ENCODE measurements around the gene KLF7.

KLF7 gene

DNA sequence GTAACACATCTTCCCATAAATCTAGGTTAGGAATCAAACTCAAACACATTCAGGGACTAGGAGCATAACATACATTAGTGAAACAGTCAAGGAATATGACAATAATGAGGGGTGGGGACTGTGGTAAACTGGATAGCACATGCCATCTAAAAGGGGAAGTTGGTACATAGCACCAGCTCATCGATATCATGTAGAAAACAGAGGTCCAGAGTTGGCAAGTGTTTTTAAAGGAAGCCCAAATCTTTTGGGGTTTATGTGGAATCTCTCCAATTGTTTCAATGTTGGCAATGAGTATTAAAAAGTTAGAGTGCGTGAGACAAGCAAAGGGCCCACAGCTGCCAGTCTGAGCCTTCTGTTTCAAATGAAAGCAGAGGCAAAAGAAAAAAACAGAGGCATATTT lies 24.4 kb downstream of the KLF7 start:
- H3K4me3 ChIP-seq (replicated peaks; ENCODE audit: insufficient read depth, low read length): no peak overlapping the region
- H3K27ac ChIP-seq (replicated peaks): peak overlapping the region; percentile 97
- TF ChIP-seq, protein P1, sequence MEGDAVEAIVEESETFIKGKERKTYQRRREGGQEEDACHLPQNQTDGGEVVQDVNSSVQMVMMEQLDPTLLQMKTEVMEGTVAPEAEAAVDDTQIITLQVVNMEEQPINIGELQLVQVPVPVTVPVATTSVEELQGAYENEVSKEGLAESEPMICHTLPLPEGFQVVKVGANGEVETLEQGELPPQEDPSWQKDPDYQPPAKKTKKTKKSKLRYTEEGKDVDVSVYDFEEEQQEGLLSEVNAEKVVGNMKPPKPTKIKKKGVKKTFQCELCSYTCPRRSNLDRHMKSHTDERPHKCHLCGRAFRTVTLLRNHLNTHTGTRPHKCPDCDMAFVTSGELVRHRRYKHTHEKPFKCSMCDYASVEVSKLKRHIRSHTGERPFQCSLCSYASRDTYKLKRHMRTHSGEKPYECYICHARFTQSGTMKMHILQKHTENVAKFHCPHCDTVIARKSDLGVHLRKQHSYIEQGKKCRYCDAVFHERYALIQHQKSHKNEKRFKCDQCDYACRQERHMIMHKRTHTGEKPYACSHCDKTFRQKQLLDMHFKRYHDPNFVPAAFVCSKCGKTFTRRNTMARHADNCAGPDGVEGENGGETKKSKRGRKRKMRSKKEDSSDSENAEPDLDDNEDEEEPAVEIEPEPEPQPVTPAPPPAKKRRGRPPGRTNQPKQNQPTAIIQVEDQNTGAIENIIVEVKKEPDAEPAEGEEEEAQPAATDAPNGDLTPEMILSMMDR (IDR thresholded peaks at IDR 0.05; ENCODE audit: insufficient read depth, low read length): no peak
- peak; percentile 63; the same call in 1 of the 2 replicates for TF ChIP-seq SPI1 (IDR thresholded peaks at IDR 0.05; ENCODE audit: borderline replicate concordance, low read depth)
- DNase-seq (ENCODE audit: low read depth in 1 of 2, low spot score in 1 of 2): peak in 1 of 2 experiments; percentile 55
- H3K27me3 ChIP-seq (ENCODE audit: insufficient read depth, poor library complexity, severe bottlenecking): no peaks in the 10 kb centered on the region

DNA sequence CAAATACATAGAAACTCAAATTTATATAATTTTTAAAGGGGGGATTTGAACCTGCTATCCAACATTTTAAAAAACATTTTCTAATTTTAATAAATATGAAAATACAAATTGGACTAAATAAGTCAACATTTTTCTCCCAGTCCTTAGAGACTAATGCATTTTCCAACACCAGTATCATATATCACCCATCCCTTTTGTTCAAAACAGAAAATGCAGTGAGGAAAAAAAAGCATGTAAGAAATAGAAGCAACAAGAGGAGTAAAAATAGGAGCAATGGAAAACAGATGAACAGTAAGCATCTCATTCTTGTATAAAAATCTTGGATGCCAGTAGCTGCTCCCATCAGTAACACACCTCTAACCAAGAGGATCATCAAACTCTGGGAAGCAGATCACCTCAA lies 25.5 kb downstream of the KLF7 start:
- no peaks in the 10 kb centered on the region for H3K27me3 ChIP-seq (ENCODE audit: insufficient read depth, poor library complexity, severe bottlenecking)
- H3K4me3 ChIP-seq (replicated peaks; ENCODE audit: insufficient read depth, low read length): no peak overlapping the region
- DNase-seq (ENCODE audit: low read depth in 1 of 2, low spot score in 1 of 2): no peak
- TF ChIP-seq, protein P1 (IDR thresholded peaks at IDR 0.05; ENCODE audit: insufficient read depth, low read length): no peak
- TF ChIP-seq SPI1 (IDR thresholded peaks at IDR 0.05; ENCODE audit: borderline replicate concordance, low read depth) (no peak), POLR2AphosphoS5 (IDR thresholded peaks at IDR 0.05; ENCODE audit: low read depth) (no peak), GABPA (IDR thresholded peaks at IDR 0.05; ENCODE audit: low read depth) (no peak)
- TF ChIP-seq, protein P2, sequence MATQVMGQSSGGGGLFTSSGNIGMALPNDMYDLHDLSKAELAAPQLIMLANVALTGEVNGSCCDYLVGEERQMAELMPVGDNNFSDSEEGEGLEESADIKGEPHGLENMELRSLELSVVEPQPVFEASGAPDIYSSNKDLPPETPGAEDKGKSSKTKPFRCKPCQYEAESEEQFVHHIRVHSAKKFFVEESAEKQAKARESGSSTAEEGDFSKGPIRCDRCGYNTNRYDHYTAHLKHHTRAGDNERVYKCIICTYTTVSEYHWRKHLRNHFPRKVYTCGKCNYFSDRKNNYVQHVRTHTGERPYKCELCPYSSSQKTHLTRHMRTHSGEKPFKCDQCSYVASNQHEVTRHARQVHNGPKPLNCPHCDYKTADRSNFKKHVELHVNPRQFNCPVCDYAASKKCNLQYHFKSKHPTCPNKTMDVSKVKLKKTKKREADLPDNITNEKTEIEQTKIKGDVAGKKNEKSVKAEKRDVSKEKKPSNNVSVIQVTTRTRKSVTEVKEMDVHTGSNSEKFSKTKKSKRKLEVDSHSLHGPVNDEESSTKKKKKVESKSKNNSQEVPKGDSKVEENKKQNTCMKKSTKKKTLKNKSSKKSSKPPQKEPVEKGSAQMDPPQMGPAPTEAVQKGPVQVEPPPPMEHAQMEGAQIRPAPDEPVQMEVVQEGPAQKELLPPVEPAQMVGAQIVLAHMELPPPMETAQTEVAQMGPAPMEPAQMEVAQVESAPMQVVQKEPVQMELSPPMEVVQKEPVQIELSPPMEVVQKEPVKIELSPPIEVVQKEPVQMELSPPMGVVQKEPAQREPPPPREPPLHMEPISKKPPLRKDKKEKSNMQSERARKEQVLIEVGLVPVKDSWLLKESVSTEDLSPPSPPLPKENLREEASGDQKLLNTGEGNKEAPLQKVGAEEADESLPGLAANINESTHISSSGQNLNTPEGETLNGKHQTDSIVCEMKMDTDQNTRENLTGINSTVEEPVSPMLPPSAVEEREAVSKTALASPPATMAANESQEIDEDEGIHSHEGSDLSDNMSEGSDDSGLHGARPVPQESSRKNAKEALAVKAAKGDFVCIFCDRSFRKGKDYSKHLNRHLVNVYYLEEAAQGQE (IDR thresholded peaks at IDR 0.05; ENCODE audit: insufficient replicate concordance, low read depth): no peak
- H3K27ac ChIP-seq (replicated peaks): peak overlapping the region; percentile 97

DNA sequence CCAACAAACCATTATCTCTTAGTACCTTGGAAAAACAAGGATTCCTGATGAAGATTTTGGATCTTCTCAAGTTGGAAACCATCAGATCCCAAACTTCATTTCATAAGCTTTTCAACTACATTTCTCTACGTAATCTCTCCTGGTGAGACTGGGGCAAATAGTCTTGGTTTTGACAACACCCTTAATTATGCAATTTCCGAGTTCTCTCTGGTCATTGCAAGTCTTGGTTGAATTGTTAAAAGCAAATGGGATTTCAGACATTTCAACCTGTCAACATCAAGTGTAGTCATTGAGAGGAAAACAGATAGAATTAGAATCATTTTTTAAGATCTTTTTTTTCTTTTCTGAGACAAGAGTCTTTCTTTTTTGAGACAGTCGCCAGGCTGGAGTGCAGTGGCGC lies 26.2 kb downstream of the KLF7 start:
- DNase-seq (ENCODE audit: low read depth in 1 of 2, low spot score in 1 of 2): peak; percentile 66 to 69
- Histone ChIP-seq H3K4me3 (replicated peaks; ENCODE audit: insufficient read depth, low read length) (no peak overlapping the region), H3K27ac (replicated peaks) (peak overlapping the region; percentile 97), H3K27me3 (ENCODE audit: insufficient read depth, poor library complexity, severe bottlenecking) (no peaks in the 10 kb centered on the region)
- TF ChIP-seq, protein P1 (IDR thresholded peaks at IDR 0.05; ENCODE audit: insufficient read depth, low read length): no peak
- no peak for TF ChIP-seq GABPA (IDR thresholded peaks at IDR 0.05; ENCODE audit: low read depth)
- TF ChIP-seq POLR2AphosphoS5 (IDR thresholded peaks at IDR 0.05; ENCODE audit: low read depth): no peak
- TF ChIP-seq SPI1 (IDR thresholded peaks at IDR 0.05; ENCODE audit: borderline replicate concordance, low read depth): no peak
- TF ChIP-seq, protein P2 (IDR thresholded peaks at IDR 0.05; ENCODE audit: insufficient replicate concordance, low read depth): no peak

DNA sequence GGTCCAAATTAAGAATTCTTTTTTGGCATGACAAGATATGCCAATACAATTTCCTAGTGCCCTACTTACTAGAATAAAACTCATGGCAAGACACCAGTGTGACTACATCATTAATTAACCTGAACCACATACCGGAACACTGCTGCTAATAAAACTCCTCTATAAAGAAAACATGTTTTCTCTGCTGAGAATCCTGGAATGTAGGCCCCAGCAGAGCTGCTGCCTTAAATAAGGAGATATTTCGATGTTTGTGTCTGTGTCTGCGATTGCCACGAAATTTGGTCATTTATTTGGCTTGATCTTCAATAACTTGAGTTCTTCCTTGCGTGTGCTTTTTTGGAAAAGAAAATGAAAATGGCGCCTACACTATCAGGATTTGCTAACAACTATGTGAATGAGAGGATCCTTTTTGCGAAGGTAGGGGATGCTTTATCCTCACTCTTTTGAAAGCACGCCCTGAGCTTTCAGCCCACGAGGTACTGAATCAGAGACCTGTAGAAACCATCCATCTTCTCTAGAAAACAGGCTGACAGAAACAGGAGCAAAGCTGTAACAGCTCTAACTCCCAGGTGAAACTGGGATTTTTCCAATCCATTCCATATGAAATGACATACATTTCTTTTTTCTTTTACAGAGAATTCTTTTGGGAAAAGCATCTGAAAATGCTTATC lies 27.0 kb downstream of the KLF7 start:
- no peak for DNase-seq (ENCODE audit: low read depth in 1 of 2, low spot score in 1 of 2)
- H3K27me3 ChIP-seq (ENCODE audit: insufficient read depth, poor library complexity, severe bottlenecking): no peaks in the 10 kb centered on the region
- no peak for TF ChIP-seq GABPA (IDR thresholded peaks at IDR 0.05; ENCODE audit: low read depth)
- TF ChIP-seq SPI1 (IDR thresholded peaks at IDR 0.05; ENCODE audit: borderline replicate concordance, low read depth): no peak
- no peak for TF ChIP-seq POLR2AphosphoS5 (IDR thresholded peaks at IDR 0.05; ENCODE audit: low read depth)
- TF ChIP-seq, protein P2 (IDR thresholded peaks at IDR 0.05; ENCODE audit: insufficient replicate concordance, low read depth): no peak
- TF ChIP-seq, protein P1 (IDR thresholded peaks at IDR 0.05; ENCODE audit: insufficient read depth, low read length): no peak
- no peak overlapping the region for H3K4me3 ChIP-seq (replicated peaks; ENCODE audit: insufficient read depth, low read length)
- H3K27ac ChIP-seq (replicated peaks): peak overlapping the region; percentile 97
